ENCODE results near the gene OXER1. TPM values are rescaled to one million over a fixed set of nuclear protein-coding genes. Genes with fewer than 3 reads are reported as not detected.
A peak's percentile ranks its signal among the peaks of the same experiment; 100 is the strongest.

Gene OXER1
- total RNA-seq, 1 donor from 2014 or later, result 1.9 TPM

GRCh38 chr2:42799881-42800280 lies 35.9 kb upstream of the OXER1 start:
- Mint-ChIP-seq H3K4me1 (peaks cover 16% of the 10 kb centered on the region), H3K9me3 (no peaks in the 10 kb centered on the region), H3K36me3 (ENCODE audit: low read depth) (no peaks in the 10 kb centered on the region), H3K4me3 (no peak overlapping the region), H3K27me3 (no peaks in the 10 kb centered on the region), H3K27ac (no peak overlapping the region)
- ATAC-seq (ENCODE audit: low read depth) (no peak), DNase-seq (no peak)
- TF ChIP-seq CTCF (IDR thresholded peaks at IDR 0.05), result no peak
- ChIA-PET CTCF (no interaction called here), POLR2A (interaction anchor here (1.0 to 2.8 kb wide), 2 partner anchors 8 to 10 kb away, joined by 3 to 15 read pairs; partner anchors contain the start of gene HAAO)
- intact Hi-C loops (cut with micrococcal nuclease), result loop anchor here (10.0 kb wide), 1 partner anchor 235 kb away; the partner anchor contains the start of gene MTA3

- CTCF ChIA-PET, result interaction anchor here (1.6 kb wide), 1 partner anchor 13 kb away, joined by 4 read pairs; no protein-coding TSS in a partner anchor
- no peak overlapping the region for H3K27ac Mint-ChIP-seq
- H3K4me1 Mint-ChIP-seq, result peaks cover 34% of the 10 kb centered on the region
These were observed 33.3 kb upstream of the OXER1 start for GRCh38 chr2:42797281-42797680.

GRCh38 chr2:42796427-42797248 lies 32.7 kb upstream of the OXER1 start:
- TF ChIP-seq CTCF (IDR thresholded peaks at IDR 0.05), result no peak
- ATAC-seq (ENCODE audit: low read depth) (no peak), DNase-seq (no peak)
- POLR2A ChIA-PET, result interaction anchor here (6.1 kb wide), 1 partner anchor 14 kb away, joined by 146 read pairs; no protein-coding TSS in a partner anchor
- Mint-ChIP-seq H3K4me1 (peaks cover 39% of the 10 kb centered on the region), H3K27me3 (no peaks in the 10 kb centered on the region), H3K27ac (peak overlapping the region; percentile 67), H3K9me3 (no peaks in the 10 kb centered on the region), H3K36me3 (ENCODE audit: low read depth) (peaks cover 2% of the 10 kb centered on the region), H3K4me3 (peak overlapping the region; percentile 61)
- CTCF ChIA-PET, result interaction anchor here (0.8 to 1.6 kb wide), 2 partner anchors 14 to 813 kb away, joined by 3 to 4 read pairs; no protein-coding TSS in a partner anchor
- intact Hi-C loops (cut with micrococcal nuclease), result loop anchor here (10.0 kb wide), 1 partner anchor 232 kb away; the partner anchor contains the start of gene MTA3

More at GRCh38 chr2:42797281-42797680, 33.3 kb upstream of the OXER1 start:
- Mint-ChIP-seq H3K36me3 (ENCODE audit: low read depth) (no peaks in the 10 kb centered on the region), H3K4me3 (no peak overlapping the region), H3K9me3 (no peaks in the 10 kb centered on the region), H3K27me3 (no peaks in the 10 kb centered on the region)
- TF ChIP-seq CTCF (IDR thresholded peaks at IDR 0.05), result no peak
- POLR2A ChIA-PET, result interaction anchor here (6.1 kb wide), 1 partner anchor 13 kb away, joined by 146 read pairs; no protein-coding TSS in a partner anchor
- no peak for DNase-seq
- intact Hi-C loops (cut with micrococcal nuclease), result loop anchor here (10.0 kb wide), 1 partner anchor 232 kb away; the partner anchor contains the start of gene MTA3
- ATAC-seq (ENCODE audit: low read depth), result no peak

GRCh38 chr2:42795841-42796301 lies 31.9 kb upstream of the OXER1 start:
- H3K27ac Mint-ChIP-seq, result peak overlapping the region; percentile 72
- ChIA-PET CTCF (interaction anchor here (0.8 to 1.6 kb wide), 2 partner anchors 15 to 814 kb away, joined by 3 to 4 read pairs; no protein-coding TSS in a partner anchor), POLR2A (interaction anchor here (6.1 kb wide), 1 partner anchor 14 kb away, joined by 146 read pairs; no protein-coding TSS in a partner anchor)
- DNase-seq (no peak), ATAC-seq (ENCODE audit: low read depth) (no peak)
- intact Hi-C loops (cut with micrococcal nuclease), result loop anchor here (10.0 kb wide), 1 partner anchor 231 kb away; the partner anchor contains the start of gene MTA3
- no peak for TF ChIP-seq CTCF (IDR thresholded peaks at IDR 0.05)
- peaks cover 2% of the 10 kb centered on the region for H3K36me3 Mint-ChIP-seq (ENCODE audit: low read depth)
- no peaks in the 10 kb centered on the region for H3K9me3 Mint-ChIP-seq
- peak overlapping the region; percentile 9 for H3K4me3 Mint-ChIP-seq
- peaks cover 47% of the 10 kb centered on the region for H3K4me1 Mint-ChIP-seq
- H3K27me3 Mint-ChIP-seq, result no peaks in the 10 kb centered on the region
